Sigmoid colon (tissue), 7 donors: ENCODE data around the gene CC2D1B. TPM values are rescaled to one million over a fixed set of nuclear protein-coding genes. Genes with fewer than 3 reads are reported as not detected.
"Not testable (repeated sequence)": the region's sequence is repeated elsewhere in the genome, so short reads cannot be mapped to it uniquely, and the experiment has no call there.

Experiments used
- DNase-seq: peaks from one replicate; pipeline ENCODE4 v3.0.0-alpha.2; 2019
- H3K27ac ChIP-seq, 4 donors: fragments of 200-600 bp; sonication (generic); one replicate each; pipeline ENCODE4 v1.5.1; 2016 to 2019; ENCODE audit warnings: mild to moderate bottlenecking in 1 of 4
- H3K27me3 ChIP-seq, 3 donors: fragments of 200-600 bp; sonication (generic); one replicate each; pipeline ENCODE4 v1.5.1; 2019; ENCODE audit warnings: mild to moderate bottlenecking in 1 of 3
- H3K36me3 ChIP-seq, 4 donors: fragments of 200-600 bp; sonication (generic); one replicate each; pipeline ENCODE4 v1.5.1; 2016 to 2019
- H3K4me1 ChIP-seq, 4 donors: fragments of 200-600 bp; sonication (generic); one replicate each; pipeline ENCODE4 v1.5.1; 2017 to 2019
- H3K4me3 ChIP-seq, 4 donors: fragments of 200-600 bp; sonication (generic); one replicate each; pipeline ENCODE4 v1.5.1; 2017 to 2019; ENCODE audit warnings: mild to moderate bottlenecking in 2 of 4, moderate library complexity in 1 of 4
- H3K9me3 ChIP-seq, 4 donors: fragments of 200-600 bp in 3 of 4; sonication (generic) in 3 of 4; one replicate each; pipeline versions ENCODE4 v1.5.1 to v1.6.1; 2013 to 2019
- CTCF ChIP-seq, 4 experiments: fragments of 450-650 bp in 3 of 4; fragments of 200-600 bp in 1 of 4; IDR thresholded peaks; one replicate each; pipeline ENCODE4 v1.5.1; 2016 to 2019; ENCODE audit warnings: antibody characterized with exemption in 4 of 4, mild to moderate bottlenecking in 3 of 4, moderate library complexity in 2 of 4
- EP300 ChIP-seq, 4 donors: sonication (generic); formaldehyde crosslinking; IDR thresholded peaks; one replicate each; pipeline ENCODE4 v1.6.1; 2017; ENCODE audit warnings: antibody characterized with exemption in 4 of 4
- POLR2A ChIP-seq, 2 donors: fragments of 450-650 bp; IDR thresholded peaks; one replicate each; pipeline ENCODE4 v1.6.1; 2016; ENCODE audit warnings: antibody characterized with exemption in 2 of 2, mild to moderate bottlenecking in 2 of 2, moderate library complexity in 2 of 2
- POLR2AphosphoS5 ChIP-seq, 4 donors: sonication (generic); formaldehyde crosslinking; IDR thresholded peaks; one replicate each; pipeline ENCODE4 v1.6.1; 2017; ENCODE audit warnings: antibody characterized with exemption in 4 of 4
- WGBS, 2 donors: extraction: QIAGEN DNeasy Blood & Tissue Kit; methylation state at CpG; one replicate each; pipeline ENCODE4 v1.1.7; 2013; 5-methylcytosine and 5-hydroxymethylcytosine counted together
- intact Hi-C: fragments of 100-400 bp; cut with DNase I; formaldehyde crosslinking; loops from one replicate; pipeline ENCODE4 v1.15.1; 2023
- polyA plus RNA-seq, 3 donors: library from polyadenylated mRNA; stranded (reverse); fragments of 200-250 nt; gene quantifications; one replicate each; pipeline ENCODE4 v1.2.3, GENCODE V29; 2013
- total RNA-seq, 4 donors: library from RNA; depleted of rRNA; stranded (reverse); fragments of >200 nt; gene quantifications; one replicate each; pipeline ENCODE4 v1.1.0, GENCODE V29; 2016
- donor health status: healthy with polysubstance abuse.
- donor health status: Bipolar disorder and iron deficiency.
- donor health status: healthy.

CC2D1B gene
- total and polyA plus RNA-seq, 7 donors = 14.4 to 26.2 (median 19.2) TPM

GRCh38 chr1:52399629-52400028 is 33.6 kb upstream of the CC2D1B start:
- Histone ChIP-seq H3K4me1 (peaks cover 0 to 11% (median 10%) of the 10 kb centered on the region in 4 donors), H3K4me3 (no peak overlapping the region), H3K27me3 (no peaks in the 10 kb centered on the region), H3K36me3 (no peaks in the 10 kb centered on the region), H3K27ac (no peak overlapping the region), H3K9me3 (no peaks in the 10 kb centered on the region)
- 95 to 96% methylated on average over 3 of the region's 3 CpGs for WGBS, 2 donors
- TF ChIP-seq EP300 (IDR thresholded peaks at IDR 0.05) = no peak
- TF ChIP-seq POLR2AphosphoS5 (IDR thresholded peaks at IDR 0.05) = no peak
- no peak for TF ChIP-seq POLR2A (IDR thresholded peaks at IDR 0.05)
- no peak for TF ChIP-seq CTCF (IDR thresholded peaks at IDR 0.05)
- intact Hi-C loops = loop anchor here (5.0 to 10.0 kb wide), 3 partner anchors 153 to 255 kb away; partner anchors contain the start of genes GPX7, TUT4 and ZFYVE9
- no peak for DNase-seq

DNA sequence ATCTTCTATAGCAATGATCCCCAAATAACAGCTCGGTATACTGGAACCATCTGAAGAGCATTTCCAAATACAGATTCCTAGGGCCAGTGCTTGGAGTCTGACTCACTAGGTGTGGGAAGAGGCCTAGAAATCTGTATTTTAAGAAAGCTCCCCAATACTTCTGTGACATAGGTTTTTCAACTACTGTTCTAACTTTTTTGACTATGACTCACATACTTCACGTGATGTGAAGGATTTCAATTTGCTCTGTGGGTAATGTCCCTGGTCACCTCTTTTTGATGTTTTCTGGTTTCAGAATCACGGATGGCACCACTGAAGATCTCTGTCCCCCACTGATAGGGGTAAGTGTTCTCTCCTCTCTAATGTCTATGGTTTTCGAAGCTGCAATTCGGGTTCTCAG is 27.2 kb upstream of the CC2D1B start:
- 93 to 96% methylated on average over 5 of the region's 5 CpGs for WGBS, 2 donors
- Histone ChIP-seq H3K4me1 (no peaks in the 10 kb centered on the region), H3K9me3 (no peaks in the 10 kb centered on the region), H3K36me3 (no peaks in the 10 kb centered on the region), H3K27me3 (no peaks in the 10 kb centered on the region), H3K4me3 (no peak overlapping the region), H3K27ac (no peak overlapping the region)
- TF ChIP-seq POLR2A (IDR thresholded peaks at IDR 0.05) = no peak
- TF ChIP-seq POLR2AphosphoS5 (IDR thresholded peaks at IDR 0.05) = no peak
- no peak for TF ChIP-seq EP300 (IDR thresholded peaks at IDR 0.05)
- TF ChIP-seq CTCF (IDR thresholded peaks at IDR 0.05) = no peak
- intact Hi-C loops = no loop called here
- DNase-seq = no peak

- H3K27me3 ChIP-seq = no peaks in the 10 kb centered on the region
- no peaks in the 10 kb centered on the region for H3K4me1 ChIP-seq
- H3K9me3 ChIP-seq = no peaks in the 10 kb centered on the region
- TF ChIP-seq CTCF (IDR thresholded peaks at IDR 0.05) (no peak), POLR2A (IDR thresholded peaks at IDR 0.05) (no peak), EP300 (IDR thresholded peaks at IDR 0.05) (no peak), POLR2AphosphoS5 (IDR thresholded peaks at IDR 0.05) (no peak)
- H3K36me3 ChIP-seq = no peaks in the 10 kb centered on the region
- no peak overlapping the region for H3K4me3 ChIP-seq
- DNase-seq = no peak
- intact Hi-C loops = no loop called here
- H3K27ac ChIP-seq = no peak overlapping the region
- 88 to 89% methylated on average over 5 of the region's 5 CpGs for WGBS, 2 donors
Measured at GRCh38 chr1:52386458-52386857, 20.5 kb upstream of the CC2D1B start.

- Histone ChIP-seq H3K4me1 (no peaks in the 10 kb centered on the region), H3K27ac (no peak overlapping the region), H3K4me3 (no peak overlapping the region), H3K9me3 (no peaks in the 10 kb centered on the region), H3K36me3 (no peaks in the 10 kb centered on the region), H3K27me3 (no peaks in the 10 kb centered on the region)
- no peak for TF ChIP-seq POLR2A (IDR thresholded peaks at IDR 0.05)
- TF ChIP-seq EP300 (IDR thresholded peaks at IDR 0.05) = no peak
- no peak for TF ChIP-seq CTCF (IDR thresholded peaks at IDR 0.05)
- TF ChIP-seq POLR2AphosphoS5 (IDR thresholded peaks at IDR 0.05) = no peak
- no peak for DNase-seq
- WGBS, 2 donors = 95% methylated on average over 3 of the region's 3 CpGs
- intact Hi-C loops = no loop called here
Measured at GRCh38 chr1:52385376-52385775, 19.4 kb upstream of the CC2D1B start.

GRCh38 chr1:52369851-52370250 is 3.8 kb upstream of the CC2D1B start:
- not testable (repeated sequence) for H3K36me3 ChIP-seq, H3K4me3 ChIP-seq, H3K27me3 ChIP-seq, H3K27ac ChIP-seq, H3K9me3 ChIP-seq, DNase-seq
- H3K4me1 ChIP-seq = peaks cover 0 to 17% (median 13%) of the 10 kb centered on the region in 4 donors
- WGBS, 2 donors = 75 to 83% methylated on average over 1 of the region's 1 CpG
- intact Hi-C loops = loop anchor here (5.0 kb wide), 1 partner anchor 228 kb away; the partner anchor contains the start of gene ZFYVE9
